Activated CD8-positive, alpha-beta T cell treated with anti-CD3 and anti-CD28 coated beads for 36 hours (primary cell): ENCODE measurements around the gene PACRG. TPM values are rescaled to one million over a fixed set of nuclear protein-coding genes. Genes with fewer than 3 reads are reported as not detected.

Experiments used
- ATAC-seq: fragments of 200-7000 bp; cut with Tn5 transposase; one replicate; pipeline ENCODE4 v1.10.0; 2021; ENCODE audit warnings: mild to moderate bottlenecking, moderate library complexity
- CTCF ChIA-PET: fragments of 350-600 bp; sonication (Branson Sonifier 250); formaldehyde crosslinking; loops from one replicate; lab custom pipeline; 2021; ENCODE audit warnings: antibody characterized with exemption; lab: Charles Lee
- POLR2A ChIA-PET: fragments of 350-600 bp; sonication (Branson Sonifier 250); formaldehyde crosslinking; loops from one replicate; lab custom pipeline; 2021; ENCODE audit warnings: antibody characterized with exemption; lab: Charles Lee
- DNase-seq: peaks from one replicate; pipeline ENCODE4 v3.0.0-alpha.2; 2020
- H3K27ac Mint-ChIP-seq: one replicate; pipeline ENCODE4 v1.8.0; 2021; ENCODE audit warnings: mild to moderate bottlenecking, mixed read lengths
- H3K27me3 Mint-ChIP-seq: one replicate; pipeline ENCODE4 v1.8.0; 2021; ENCODE audit warnings: mixed read lengths
- H3K36me3 Mint-ChIP-seq: one replicate; pipeline ENCODE4 v1.8.0; 2021; ENCODE audit warnings: low read depth, mixed read lengths
- H3K4me1 Mint-ChIP-seq: one replicate; pipeline ENCODE4 v1.8.0; 2021; ENCODE audit warnings: low read depth, mixed read lengths
- H3K4me3 Mint-ChIP-seq: one replicate; pipeline ENCODE4 v1.8.0; 2021; ENCODE audit warnings: mild to moderate bottlenecking, moderate library complexity, mixed read lengths
- H3K9me3 Mint-ChIP-seq: one replicate; pipeline ENCODE4 v1.8.0; 2021; ENCODE audit warnings: mixed read lengths
- intact Hi-C: fragments of 100-400 bp; cut with micrococcal nuclease; formaldehyde crosslinking; loops from one replicate; pipeline ENCODE4 v1.10.0; 2022
- total RNA-seq, 2 experiments: library from RNA; stranded (reverse); gene quantifications; one replicate each; pipeline ENCODE4 v1.2.3, GENCODE V29; 2021
- TF ChIP-seq, protein P1 (sequence below): fragments of 200-600 bp; IDR thresholded peaks from one replicate; pipeline ENCODE4 v1.8.0; 2022; ENCODE audit warnings: antibody characterized with exemption, mild to moderate bottlenecking

The PACRG gene
- total RNA-seq, 2 experiments from 2014 or later, result not detected

DNA sequence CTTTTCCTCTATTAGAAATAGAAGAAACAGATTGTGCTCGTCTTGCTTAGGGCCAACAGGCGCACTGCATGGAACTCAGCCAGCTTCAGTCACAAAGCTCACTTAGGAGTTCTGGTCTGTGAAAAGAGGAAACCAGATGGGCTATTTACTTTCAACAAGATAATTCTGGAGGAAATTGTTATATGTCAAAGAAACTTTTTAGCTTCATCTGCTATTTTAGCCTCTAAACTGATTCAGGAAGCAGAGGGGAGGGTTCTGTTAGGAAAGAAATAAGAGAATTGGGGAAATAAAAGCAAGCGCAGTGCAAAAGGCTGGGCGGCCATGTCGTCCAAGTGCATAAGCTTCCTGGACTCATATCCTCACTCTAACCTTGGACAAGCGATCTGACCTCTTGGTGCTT lies 21.5 kb upstream of the PACRG start:
- Mint-ChIP-seq H3K27ac (no peak overlapping the region), H3K4me1 (no peaks in the 10 kb centered on the region), H3K27me3 (no peaks in the 10 kb centered on the region), H3K9me3 (no peaks in the 10 kb centered on the region), H3K4me3 (no peak overlapping the region), H3K36me3 (no peaks in the 10 kb centered on the region)
- ATAC-seq (no peak), DNase-seq (no peak)
- POLR2A ChIA-PET, result no interaction called here
- intact Hi-C loops, result no loop called here
- TF ChIP-seq, protein P1, sequence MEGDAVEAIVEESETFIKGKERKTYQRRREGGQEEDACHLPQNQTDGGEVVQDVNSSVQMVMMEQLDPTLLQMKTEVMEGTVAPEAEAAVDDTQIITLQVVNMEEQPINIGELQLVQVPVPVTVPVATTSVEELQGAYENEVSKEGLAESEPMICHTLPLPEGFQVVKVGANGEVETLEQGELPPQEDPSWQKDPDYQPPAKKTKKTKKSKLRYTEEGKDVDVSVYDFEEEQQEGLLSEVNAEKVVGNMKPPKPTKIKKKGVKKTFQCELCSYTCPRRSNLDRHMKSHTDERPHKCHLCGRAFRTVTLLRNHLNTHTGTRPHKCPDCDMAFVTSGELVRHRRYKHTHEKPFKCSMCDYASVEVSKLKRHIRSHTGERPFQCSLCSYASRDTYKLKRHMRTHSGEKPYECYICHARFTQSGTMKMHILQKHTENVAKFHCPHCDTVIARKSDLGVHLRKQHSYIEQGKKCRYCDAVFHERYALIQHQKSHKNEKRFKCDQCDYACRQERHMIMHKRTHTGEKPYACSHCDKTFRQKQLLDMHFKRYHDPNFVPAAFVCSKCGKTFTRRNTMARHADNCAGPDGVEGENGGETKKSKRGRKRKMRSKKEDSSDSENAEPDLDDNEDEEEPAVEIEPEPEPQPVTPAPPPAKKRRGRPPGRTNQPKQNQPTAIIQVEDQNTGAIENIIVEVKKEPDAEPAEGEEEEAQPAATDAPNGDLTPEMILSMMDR, result no peak
- CTCF ChIA-PET, result no interaction called here

DNA sequence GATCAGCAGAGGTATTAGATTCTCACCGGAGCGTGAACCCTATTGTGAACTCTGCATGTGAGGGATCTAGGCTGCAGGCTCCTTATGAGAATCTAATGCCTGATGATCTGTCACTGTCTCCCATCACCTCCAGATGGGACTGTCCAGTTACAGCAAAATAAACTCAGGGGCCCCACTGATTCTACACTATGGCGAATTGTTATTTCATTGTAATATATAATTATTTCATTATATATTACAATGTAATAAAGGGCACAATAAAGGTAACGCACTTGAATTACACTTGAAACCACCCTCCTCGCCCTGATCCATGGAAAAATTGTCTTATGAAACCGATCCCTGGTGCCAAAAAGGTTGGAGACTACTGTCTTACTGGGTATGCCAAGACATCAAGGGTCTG lies 18.8 kb upstream of the PACRG start:
- ChIA-PET POLR2A (no interaction called here), CTCF (no interaction called here)

DNA sequence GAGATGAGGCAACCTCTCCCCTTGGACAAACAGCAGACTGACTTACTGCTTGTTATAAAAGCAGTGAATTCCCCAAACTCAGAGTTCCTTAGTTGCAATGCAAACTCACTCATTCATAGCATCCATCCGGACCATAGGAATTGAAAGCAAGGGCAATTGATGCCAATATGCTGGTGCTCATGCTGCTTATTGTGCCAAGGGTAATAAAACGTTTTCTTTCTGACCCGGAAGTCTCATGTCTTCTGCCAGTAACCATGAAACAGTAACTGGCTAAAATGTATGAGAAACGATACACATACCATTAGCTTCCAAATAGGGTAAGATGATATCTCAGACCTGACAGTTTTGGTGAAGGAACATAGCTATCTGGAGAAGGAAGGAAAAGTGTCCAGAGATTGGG lies 18.3 kb upstream of the PACRG start:
- H3K36me3 Mint-ChIP-seq, result no peaks in the 10 kb centered on the region
- DNase-seq (no peak), ATAC-seq (no peak)
- no peaks in the 10 kb centered on the region for H3K9me3 Mint-ChIP-seq
- ChIA-PET CTCF (no interaction called here), POLR2A (no interaction called here)
- H3K27ac Mint-ChIP-seq, result no peak overlapping the region
- TF ChIP-seq, protein P1, result no peak
- intact Hi-C loops, result no loop called here
- H3K4me1 Mint-ChIP-seq, result no peaks in the 10 kb centered on the region
- H3K4me3 Mint-ChIP-seq, result no peak overlapping the region
- no peaks in the 10 kb centered on the region for H3K27me3 Mint-ChIP-seq

More for the DNA sequence above, 18.8 kb upstream of the PACRG start:
- Mint-ChIP-seq H3K4me3 (no peak overlapping the region), H3K27me3 (no peaks in the 10 kb centered on the region), H3K27ac (no peak overlapping the region), H3K9me3 (no peaks in the 10 kb centered on the region), H3K4me1 (no peaks in the 10 kb centered on the region), H3K36me3 (no peaks in the 10 kb centered on the region)
- ATAC-seq (no peak), DNase-seq (no peak)
- intact Hi-C loops, result no loop called here
- TF ChIP-seq, protein P1, result no peak

DNA sequence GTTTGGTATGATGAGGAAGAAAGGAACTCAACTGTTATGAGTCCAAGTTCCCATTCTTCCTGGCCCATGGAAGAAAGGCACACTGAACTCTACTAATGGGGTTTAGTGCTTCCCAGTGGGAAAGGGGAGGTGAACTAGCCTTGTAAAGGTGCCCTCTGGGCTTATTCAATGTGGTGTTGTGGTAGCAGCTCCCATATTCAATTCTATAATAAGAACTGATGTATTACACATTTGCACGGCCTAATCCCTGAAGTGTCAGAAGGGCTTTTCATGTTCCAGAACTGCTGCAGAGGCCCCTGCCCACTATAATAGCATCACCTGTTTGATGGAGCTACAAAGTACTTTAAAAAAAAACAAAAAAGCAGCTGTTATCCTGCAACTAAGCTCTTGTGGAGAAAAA lies 17.4 kb upstream of the PACRG start:
- no peak for ATAC-seq
- POLR2A ChIA-PET, result no interaction called here
- intact Hi-C loops, result no loop called here
- no peak for DNase-seq
- H3K4me3 Mint-ChIP-seq, result no peak overlapping the region
- H3K36me3 Mint-ChIP-seq, result no peaks in the 10 kb centered on the region
- TF ChIP-seq, protein P1, result no peak
- no peaks in the 10 kb centered on the region for H3K27me3 Mint-ChIP-seq
- H3K9me3 Mint-ChIP-seq, result no peaks in the 10 kb centered on the region
- CTCF ChIA-PET, result no interaction called here
- no peak overlapping the region for H3K27ac Mint-ChIP-seq
- no peaks in the 10 kb centered on the region for H3K4me1 Mint-ChIP-seq

DNA sequence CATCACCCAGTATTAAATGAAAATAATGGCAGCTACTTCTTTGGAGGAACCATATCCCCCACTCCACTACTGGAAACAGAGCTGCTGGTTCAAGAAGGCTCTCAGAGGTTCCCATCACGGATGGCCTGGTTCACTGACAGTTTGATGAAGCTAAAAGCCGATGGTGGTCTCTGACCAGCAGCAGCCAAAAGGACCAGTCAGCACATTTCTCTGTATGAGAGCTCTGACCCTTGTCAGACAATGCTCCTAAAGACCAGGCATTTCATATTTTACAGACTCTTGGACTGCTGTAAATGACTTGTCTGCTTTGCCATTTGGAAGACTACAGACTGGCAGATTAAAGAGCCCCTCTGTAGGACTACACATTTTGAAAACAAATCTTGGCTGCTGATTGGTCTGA lies 16.8 kb upstream of the PACRG start:
- ChIA-PET CTCF (no interaction called here), POLR2A (no interaction called here)
- DNase-seq, result no peak
- Mint-ChIP-seq H3K36me3 (no peaks in the 10 kb centered on the region), H3K27ac (no peak overlapping the region), H3K4me1 (no peaks in the 10 kb centered on the region), H3K9me3 (no peaks in the 10 kb centered on the region), H3K27me3 (no peaks in the 10 kb centered on the region), H3K4me3 (no peak overlapping the region)
- no peak for ATAC-seq
- intact Hi-C loops, result no loop called here
- TF ChIP-seq, protein P1, result no peak
